Stimulated activated CD8-positive, alpha-beta memory T cell treated with anti-CD3 and anti-CD28 coated beads, Interleukin-15, amount 100 ng/mL, for 48 hours (primary cell): Measurements from ENCODE around the gene RYR3.

Source experiments
- DNase-seq, 2 donors: peaks; one replicate each; pipeline ENCODE4 v3.0.0-alpha.2; 2020; ENCODE audit warnings: low read depth in 2 of 2

The RYR3 gene

DNA sequence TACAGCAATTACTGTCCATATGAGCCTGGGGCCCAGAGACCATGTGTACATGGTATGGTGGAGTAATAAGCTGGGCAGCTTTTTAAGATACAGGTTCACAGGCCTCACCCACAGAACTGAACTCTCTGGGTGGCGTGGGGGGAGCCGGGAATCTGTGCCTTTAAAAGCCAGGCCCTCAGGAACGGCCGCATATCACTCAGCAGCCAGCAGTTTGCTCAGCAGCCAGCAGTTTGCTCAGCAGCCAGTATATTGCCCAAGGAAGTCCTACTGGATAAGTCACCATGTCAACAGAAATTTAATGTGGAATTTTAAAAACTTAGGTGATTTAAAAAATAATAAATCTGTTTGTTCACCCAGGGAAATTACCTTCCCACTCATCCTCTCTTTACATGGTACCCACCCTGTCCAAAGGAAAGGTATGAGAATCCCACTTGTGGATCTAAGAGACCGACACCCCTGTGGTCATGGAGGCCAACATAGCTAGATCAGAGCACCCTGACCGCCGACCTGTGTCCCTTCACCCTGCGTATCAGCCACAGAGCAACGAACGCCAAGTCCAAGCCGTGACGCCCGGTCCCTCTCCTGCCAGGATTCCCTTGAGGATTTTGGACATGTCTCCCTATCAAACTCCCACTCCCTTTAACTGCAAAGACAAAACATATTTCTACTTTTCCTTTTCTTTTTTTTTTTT is 561.8 kb downstream of the RYR3 start:
- no peak for DNase-seq

DNA sequence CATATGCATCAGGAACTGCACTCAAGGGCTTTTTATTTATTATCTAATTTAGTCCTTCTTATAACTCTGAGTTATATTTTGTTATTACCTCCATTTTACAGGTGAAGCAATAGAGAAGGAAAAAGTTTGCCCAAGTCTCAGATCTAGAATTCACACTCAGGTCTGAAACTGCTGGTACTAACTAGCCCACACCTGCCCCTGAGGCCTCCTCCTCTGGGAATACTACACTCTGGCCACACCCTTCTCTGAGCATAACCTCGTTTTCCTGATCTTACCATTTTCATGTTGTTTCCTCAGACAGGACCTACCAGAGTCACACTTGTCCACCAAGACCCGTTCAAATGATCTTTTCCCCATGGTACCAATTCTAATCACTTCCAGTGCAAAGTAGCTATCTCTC is 563.4 kb downstream of the RYR3 start:
- no peak for DNase-seq

DNA sequence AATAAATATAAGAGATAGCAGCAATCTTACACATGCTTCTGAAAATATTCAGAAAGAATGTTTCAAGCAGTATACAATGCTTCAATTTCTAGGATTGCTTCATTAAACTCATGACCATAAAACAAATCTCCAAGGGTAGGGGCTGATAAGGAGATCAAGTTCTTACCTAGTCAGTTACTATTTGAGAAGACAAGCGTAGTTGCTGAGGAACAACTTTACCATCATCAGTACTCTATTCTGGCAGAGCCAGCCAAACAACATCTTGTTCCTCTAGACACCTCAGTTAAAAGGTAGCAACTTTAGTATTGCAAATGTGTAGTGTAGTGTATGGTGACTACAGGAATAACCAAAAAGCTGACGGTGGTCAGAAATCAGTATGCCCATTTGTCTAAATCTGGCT is 572.2 kb downstream of the RYR3 start:
- no peak for DNase-seq

DNA sequence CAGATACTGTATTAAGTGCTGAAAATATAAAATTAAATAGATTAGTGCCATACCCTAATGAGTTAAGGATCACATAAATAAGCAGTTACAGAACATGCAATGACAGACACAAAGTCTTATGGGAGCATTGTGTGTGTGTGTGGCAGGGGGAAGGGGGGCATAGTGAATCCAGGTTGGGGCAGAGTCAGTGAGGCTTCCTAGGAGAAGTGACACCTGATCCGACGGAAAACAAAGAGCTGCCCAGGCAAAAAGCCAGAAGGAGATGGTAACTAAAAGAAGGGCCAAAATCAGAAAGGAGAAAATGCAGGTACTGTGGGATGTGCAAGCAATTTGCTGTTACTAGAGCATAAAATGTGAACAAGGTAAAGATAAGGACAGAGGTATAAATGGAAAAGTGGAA is 577.4 kb downstream of the RYR3 start:
- DNase-seq = no peak

DNA sequence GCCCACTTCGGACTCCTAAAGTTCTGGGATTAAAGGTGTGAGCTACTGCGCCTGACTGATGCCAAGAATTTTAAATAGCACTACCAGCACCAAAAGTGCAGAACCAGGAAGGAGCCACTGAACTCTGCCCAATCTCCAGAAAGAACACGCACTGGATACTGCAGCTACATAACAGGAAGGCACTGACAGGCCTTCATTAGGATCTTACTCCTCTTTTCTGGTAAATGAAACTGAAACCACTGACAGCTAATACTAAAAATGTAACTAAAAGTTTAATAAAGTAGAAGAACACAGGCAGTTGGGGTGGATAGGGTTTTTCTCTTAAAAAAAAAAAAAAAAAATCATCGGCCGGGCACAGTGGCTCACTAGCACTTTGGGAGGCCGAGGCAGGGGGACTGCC is 583.4 kb downstream of the RYR3 start:
- DNase-seq = no peak

DNA sequence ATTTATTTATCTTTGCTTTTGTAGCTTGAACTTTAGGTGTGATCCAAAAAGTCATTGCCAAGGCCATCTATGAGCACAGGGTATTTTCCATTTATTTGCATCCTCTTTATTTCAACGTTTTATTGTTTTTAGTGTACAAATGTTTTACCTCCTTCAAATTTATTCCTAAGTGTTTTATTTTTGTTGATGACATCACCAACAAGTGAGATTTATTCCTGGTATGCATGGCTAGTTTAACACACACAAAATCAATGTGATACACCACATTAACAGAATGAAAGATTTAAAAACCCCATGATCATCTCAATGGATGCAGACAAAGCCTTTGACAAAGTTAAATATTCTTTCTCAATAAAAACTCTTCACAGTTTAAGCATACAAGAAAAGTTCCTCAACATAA is 591.3 kb downstream of the RYR3 start:
- DNase-seq = no peak

DNA sequence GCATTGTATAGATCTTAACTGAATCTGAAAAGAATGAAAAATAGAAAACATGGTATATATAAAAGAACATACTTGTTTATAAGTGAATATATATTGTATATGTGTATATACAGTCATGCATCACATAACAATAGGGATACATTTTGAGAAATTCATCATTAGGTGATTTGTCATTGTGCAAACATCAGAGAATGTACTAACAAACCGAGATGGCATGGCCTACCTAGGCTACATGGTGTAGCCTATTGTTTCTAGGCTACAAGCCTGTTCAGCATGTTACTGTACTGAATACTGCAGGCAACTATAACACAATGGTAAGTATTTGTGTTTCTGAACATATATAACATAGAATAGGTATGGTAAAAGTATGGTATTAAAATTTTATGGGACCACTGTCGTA is 592.9 kb downstream of the RYR3 start:
- no peak for DNase-seq

DNA sequence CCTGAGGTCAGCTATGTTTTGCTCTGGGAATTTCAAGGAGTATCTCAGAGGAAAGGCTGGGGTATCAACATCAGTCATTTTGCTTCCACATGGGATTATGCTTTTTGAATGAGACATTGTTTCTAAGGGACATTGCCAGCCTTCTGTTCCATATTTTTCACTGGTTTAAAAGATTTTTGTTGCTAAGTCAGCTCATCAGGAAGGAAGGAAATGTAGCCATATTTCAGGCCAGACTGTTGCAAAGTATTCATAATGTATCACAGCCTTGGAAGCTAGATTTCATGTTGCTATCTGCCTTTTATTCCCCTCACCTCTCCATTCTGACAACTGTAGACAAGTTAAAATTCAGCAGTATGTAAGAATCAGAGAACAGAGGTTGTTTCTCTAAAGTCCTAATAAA is 596.6 kb downstream of the RYR3 start:
- no peak for DNase-seq

DNA sequence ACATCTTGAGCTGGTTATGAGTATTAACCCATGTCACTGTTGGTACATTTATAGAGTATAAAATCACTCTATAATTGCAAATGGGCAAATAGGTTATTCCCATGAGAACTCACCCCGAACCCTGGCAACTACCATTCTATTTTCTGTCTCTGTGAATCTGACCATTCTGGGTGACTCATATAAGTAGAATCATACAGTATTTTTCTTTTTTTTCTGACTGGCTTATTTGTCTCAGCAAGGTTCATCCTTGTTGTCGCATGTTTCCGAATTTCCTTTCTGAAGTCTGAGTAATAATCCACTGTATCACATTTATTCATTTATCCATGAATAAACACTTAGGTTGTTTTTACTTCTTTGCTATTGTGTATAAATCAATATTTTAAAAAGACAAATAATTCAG is 597.6 kb downstream of the RYR3 start:
- DNase-seq = no peak

DNA sequence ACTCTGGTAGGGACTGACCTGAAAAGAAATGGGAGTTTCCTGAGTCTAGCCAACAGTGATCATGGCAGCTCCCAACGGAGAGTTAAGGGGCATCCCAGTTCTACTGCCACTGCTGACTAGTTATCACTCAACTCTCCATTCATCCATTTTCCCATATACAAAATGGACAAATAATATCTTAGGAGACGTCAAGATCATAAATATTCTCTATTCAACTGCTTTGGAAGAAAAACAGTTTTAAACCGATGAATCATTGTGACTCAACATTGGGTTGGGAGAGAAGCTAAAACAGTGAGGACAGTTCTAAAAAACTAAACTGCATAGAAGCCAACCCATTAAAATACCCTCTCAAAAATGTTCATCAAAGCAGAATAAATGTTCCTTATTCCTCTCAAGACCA is 600.0 kb downstream of the RYR3 start:
- no peak for DNase-seq

DNA sequence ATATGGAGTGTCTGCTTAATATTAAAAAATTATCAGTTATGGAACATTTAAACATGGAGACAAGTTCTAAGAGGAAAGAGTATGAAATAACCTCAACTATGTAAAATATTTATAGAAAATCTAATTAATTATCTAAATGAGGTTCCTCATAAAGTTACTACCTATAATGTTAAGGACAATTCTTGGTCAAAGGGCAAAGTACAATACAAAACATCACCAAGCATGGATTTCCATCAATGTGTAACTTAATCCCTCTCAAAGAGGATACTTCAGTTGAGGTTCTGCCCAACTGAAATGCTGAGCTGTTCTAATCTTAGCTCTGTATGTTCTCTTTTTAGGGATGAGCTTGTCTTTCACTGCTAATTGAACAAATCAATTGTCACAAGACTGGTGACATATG is 601.6 kb downstream of the RYR3 start:
- DNase-seq = no peak

DNA sequence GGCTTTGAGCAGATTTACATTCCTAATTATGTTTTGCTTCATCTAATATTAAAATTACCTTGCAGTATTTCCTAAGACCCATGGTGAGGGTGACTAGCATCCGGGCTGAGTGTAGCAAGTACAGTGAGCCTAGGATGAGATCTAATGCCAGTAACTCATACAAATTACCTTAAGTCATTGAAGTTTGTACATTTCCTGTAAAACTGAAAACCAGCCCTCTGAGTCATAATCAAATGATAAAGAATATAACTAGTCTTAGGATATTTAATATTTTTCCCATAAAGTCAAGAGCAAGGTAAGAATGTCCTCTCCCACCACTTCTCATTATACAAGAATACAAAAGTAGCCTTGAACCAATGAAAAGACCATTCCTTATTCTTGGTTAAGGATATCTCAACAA is 602.7 kb downstream of the RYR3 start:
- DNase-seq = no peak
